GM10266 (cell line): ENCODE results near the gene RPL23.
"Not testable (repeated sequence)": the region's sequence is repeated elsewhere in the genome, so short reads cannot be mapped to it uniquely, and the experiment has no call there.

Experiments used
- DNase-seq: peaks from one replicate; pipeline ENCODE4 v3.0.0; 2012; ENCODE audit errors: extremely low spot score
- CTCF ChIP-seq: IDR thresholded peaks from 2 replicates; pipeline ENCODE4 v1.5.1; 2012; ENCODE audit warnings: mild to moderate bottlenecking, low read depth; ENCODE audit not compliant: control insufficient read depth, insufficient read depth; ENCODE audit errors: missing control alignments

RPL23 gene

GRCh38 chr17:38857271-38857670, 3.8 kb upstream of the RPL23 start:
- TF ChIP-seq CTCF, result no peak
- DNase-seq, result no peak

- not testable (repeated sequence) for DNase-seq
These were observed 1.7 kb upstream of the RPL23 start for GRCh38 chr17:38855101-38855714.

GRCh38 chr17:38852771-38853291, 690 bp downstream of the RPL23 start:
- no peak for DNase-seq

GRCh38 chr17:38851434-38851833, 2.1 kb downstream of the RPL23 start:
- no peak for TF ChIP-seq CTCF
- DNase-seq, result no peak

More at GRCh38 chr17:38852771-38853291, 690 bp downstream of the RPL23 start:
- TF ChIP-seq CTCF, result no peak

GRCh38 chr17:38850374-38850773, 3.1 kb downstream of the RPL23 start:
- DNase-seq, result no peak
- no peak for TF ChIP-seq CTCF

GRCh38 chr17:38848939-38849605, 4.4 kb downstream of the RPL23 start:
- no peak for TF ChIP-seq CTCF
- no peak for DNase-seq

GRCh38 chr17:38848557-38848891, 5.0 kb downstream of the RPL23 start:
- no peak for DNase-seq
- TF ChIP-seq CTCF, result no peak
